Vagina (tissue), 2 donors: ENCODE measurements around the gene DDI2.

Source experiments
- CTCF ChIP-seq, 3 experiments: fragments of 450-650 bp in 2 of 3; fragments of 200-600 bp in 1 of 3; sonication (generic) in 1 of 3; IDR thresholded peaks; one replicate each; pipeline ENCODE4 v1.5.1; 2017 to 2019; ENCODE audit warnings: antibody characterized with exemption in 3 of 3, mild to moderate bottlenecking in 2 of 3, moderate library complexity in 2 of 3
- POLR2AphosphoS5 ChIP-seq, 2 donors: sonication (generic); formaldehyde crosslinking; IDR thresholded peaks; one replicate each; pipeline ENCODE4 v1.9.0; 2017; ENCODE audit warnings: antibody characterized with exemption in 2 of 2, mild to moderate bottlenecking in 2 of 2, low read depth in 1 of 2; ENCODE audit not compliant: insufficient read depth in 1 of 2

DNA sequence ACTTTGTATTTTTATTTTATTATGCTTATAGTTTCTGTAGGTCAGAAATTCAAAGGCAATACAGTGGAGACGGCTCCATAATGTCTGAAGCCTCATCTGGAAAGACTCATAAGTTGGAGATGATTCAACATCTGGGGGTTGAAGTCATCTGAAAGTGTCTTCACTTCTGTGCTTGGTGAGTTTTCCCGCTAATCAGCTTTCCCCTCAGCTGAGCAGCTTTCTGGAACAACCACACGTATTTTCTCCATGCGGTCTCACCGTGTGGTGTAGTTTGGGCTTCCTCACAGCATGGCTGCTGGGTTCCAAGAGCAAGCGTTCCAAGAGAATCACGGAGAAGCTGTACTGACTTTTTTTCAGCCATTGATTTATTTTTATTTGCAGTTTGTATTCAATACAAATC, 7.6 kb upstream of the DDI2 start:
- no peak for TF ChIP-seq POLR2AphosphoS5 (IDR thresholded peaks at IDR 0.05; ENCODE audit: insufficient read depth in 1 of 2, low read depth in 1 of 2)
- TF ChIP-seq CTCF (IDR thresholded peaks at IDR 0.05): no peak
